T-cell (primary cell): ENCODE results near the gene OR8D2. TPM values are rescaled to one million over a fixed set of nuclear protein-coding genes. Genes with fewer than 3 reads are reported as not detected.

Experiments used
- ATAC-seq, 4 experiments: fragments of 200-7000 bp in 3 of 4; fragments of 150-1000 bp in 1 of 4; cut with Tn5 transposase; replicated peaks in 1 of 4; 1 replicate in 3 of 4; 2 replicates in 1 of 4; pipeline ENCODE4 v1.10.0; 2021; ENCODE audit warnings: moderate library complexity in 3 of 4, mild to moderate bottlenecking in 2 of 4, moderate number of reproducible peaks in 1 of 4
- CTCF ChIA-PET, 2 donors: fragments of 300-600 bp; sonication (Branson Sonifier 250); formaldehyde crosslinking; loops; one replicate each; lab custom pipeline; 2022; ENCODE audit warnings: antibody characterized with exemption in 2 of 2; lab: Charles Lee
- POLR2A ChIA-PET, 2 donors: fragments of 300-600 bp; sonication (Branson Sonifier 250); formaldehyde crosslinking; loops; one replicate each; lab custom pipeline; 2022; ENCODE audit warnings: antibody characterized with exemption in 2 of 2; lab: Charles Lee
- DNase-seq, 35 experiments: peaks; one replicate each; pipeline versions ENCODE4 v3.0.0 to v3.0.0-alpha.2; 2013 to 2023
- H3K27ac ChIP-seq: one replicate; pipeline ENCODE4 v1.5.1; 2013; ENCODE audit warnings: low read length
- H3K27me3 ChIP-seq, 2 experiments: replicated peaks in 1 of 2; 1 replicate in 1 of 2; 2 replicates in 1 of 2; pipeline versions ENCODE4 v1.6.1 to v1.7.0; 2013; ENCODE audit warnings: low read length in 1 of 2, mixed read lengths in 1 of 2; ENCODE audit not compliant: control insufficient read depth in 2 of 2, insufficient read depth in 2 of 2; ENCODE audit errors: extremely low read depth in 1 of 2
- H3K36me3 ChIP-seq, 2 donors: 1 replicate in 1 of 2; 2 replicates in 1 of 2; pipeline versions ENCODE4 v1.6.1 to v1.7.0; 2013; ENCODE audit warnings: low read length in 1 of 2; ENCODE audit not compliant: control insufficient read depth in 2 of 2, insufficient read depth in 1 of 2; ENCODE audit errors: extremely low read depth in 1 of 2
- H3K4me1 ChIP-seq, 2 experiments: 1 replicate in 1 of 2; 2 replicates in 1 of 2; pipeline versions ENCODE4 v1.6.1 to v1.7.0; 2013; ENCODE audit warnings: low read length in 2 of 2, mixed read lengths in 1 of 2; ENCODE audit not compliant: insufficient read depth in 2 of 2, control insufficient read depth in 1 of 2; ENCODE audit errors: extremely low read depth in 1 of 2
- H3K4me3 ChIP-seq, 2 donors: 1 replicate in 1 of 2; 2 replicates in 1 of 2; pipeline versions ENCODE4 v1.5.1 to v1.7.0; 2013; ENCODE audit warnings: mild to moderate bottlenecking in 2 of 2, low read length in 1 of 2, moderate library complexity in 1 of 2; ENCODE audit not compliant: control insufficient read depth in 1 of 2; ENCODE audit errors: extremely low read depth in 1 of 2
- H3K9me3 ChIP-seq: 2 replicates; pipeline ENCODE4 v1.7.0; 2013
- H3K27ac Mint-ChIP-seq, 2 donors: one replicate each; pipeline ENCODE4 v1.8.0; 2020 to 2021; ENCODE audit warnings: mild to moderate bottlenecking in 2 of 2, mixed read lengths in 2 of 2
- H3K27me3 Mint-ChIP-seq, 2 donors: one replicate each; pipeline ENCODE4 v1.8.0; 2021 to 2022; ENCODE audit warnings: mixed read lengths in 2 of 2
- H3K36me3 Mint-ChIP-seq: one replicate; pipeline ENCODE4 v1.8.0; 2021; ENCODE audit warnings: mixed read lengths
- H3K4me1 Mint-ChIP-seq, 3 donors: one replicate each; pipeline ENCODE4 v1.8.0; 2020 to 2022; ENCODE audit warnings: mixed read lengths in 3 of 3, mild to moderate bottlenecking in 1 of 3
- H3K4me3 Mint-ChIP-seq, 3 donors: one replicate each; pipeline ENCODE4 v1.8.0; 2020 to 2022; ENCODE audit warnings: mild to moderate bottlenecking in 3 of 3, mixed read lengths in 3 of 3, moderate library complexity in 3 of 3
- H3K9me3 Mint-ChIP-seq, 3 donors: one replicate each; pipeline ENCODE4 v1.8.0; 2020 to 2022; ENCODE audit warnings: mixed read lengths in 3 of 3
- WGBS: methylation state at CpG from one replicate; pipeline ENCODE4 v1.1.5; 2013; ENCODE audit warnings: missing lambda C conversion rate; ENCODE audit not compliant: insufficient coverage; 5-methylcytosine and 5-hydroxymethylcytosine counted together
- total RNA-seq, 35 experiments: library from RNA in 6 of 35; stranded (reverse) in 6 of 35; fragments of 120-200 nt in 1 of 35; gene quantifications; one replicate each; pipeline versions ENCODE4 v1.2.1 to v1.2.4 and lab custom pipeline; 2013 to 2026

Gene OR8D2
- total RNA-seq (not detected), total RNA-seq (lab: John Stamatoyannopoulos, UW) (0 reads per million in 29 experiments)
- not detected for total RNA-seq (2013)

GRCh38 chr11:124320097-124320496 lies at the start of gene OR8D2:
Gene OR8D2, minus strand, starts transcription at chr11:124320197. Its CDS starts 0 bp downstream, at chr11:124320197.
- ChIA-PET CTCF (no interaction called here), POLR2A (no interaction called here)
- Histone ChIP-seq H3K4me1 (no peaks in the 10 kb centered on the region), H3K36me3 (no peaks in the 10 kb centered on the region), H3K27ac (no peak within 1 kb of the TSS), H3K4me3 (no peak within 1 kb of the TSS), H3K9me3 (no peaks in the 10 kb centered on the region), H3K27me3 (peaks cover 0 to 4% of the 10 kb centered on the region in 2 experiments)
- DNase-seq (no peak), ATAC-seq (no peak)
- Mint-ChIP-seq H3K36me3 (no peaks in the 10 kb centered on the region), H3K27me3 (peaks cover 10 to 14% of the 10 kb centered on the region in 2 donors), H3K27ac (no peak within 1 kb of the TSS), H3K4me3 (no peak within 1 kb of the TSS), H3K9me3 (peaks cover 0 to 6% (median 0%) of the 10 kb centered on the region in 3 donors), H3K4me1 (no peaks in the 10 kb centered on the region)
- WGBS = no CpG with 5 or more reads among the region's 1 CpG

GRCh38 chr11:124359566-124359965 lies 39.6 kb upstream of the OR8D2 start:
- H3K4me3 Mint-ChIP-seq = no peak overlapping the region
- H3K27ac ChIP-seq = no peak overlapping the region
- H3K36me3 Mint-ChIP-seq = no peaks in the 10 kb centered on the region
- no peaks in the 10 kb centered on the region for H3K4me1 Mint-ChIP-seq
- peaks cover 0 to 5% (median 3%) of the 10 kb centered on the region in 3 donors for H3K9me3 Mint-ChIP-seq
- H3K4me1 ChIP-seq = no peaks in the 10 kb centered on the region
- ChIA-PET CTCF (no interaction called here), POLR2A (no interaction called here)
- no peak overlapping the region for H3K4me3 ChIP-seq
- 60% methylated on average over 1 of the region's 2 CpGs for WGBS
- ATAC-seq = no peak
- no peaks in the 10 kb centered on the region for H3K9me3 ChIP-seq
- DNase-seq = no peak
- H3K27ac Mint-ChIP-seq = no peak overlapping the region
- H3K36me3 ChIP-seq = no peaks in the 10 kb centered on the region
- H3K27me3 Mint-ChIP-seq = peaks cover 1 to 8% of the 10 kb centered on the region in 2 donors
- H3K27me3 ChIP-seq = no peaks in the 10 kb centered on the region

GRCh38 chr11:124346311-124346955 lies 26.4 kb upstream of the OR8D2 start:
- POLR2A ChIA-PET = no interaction called here
- WGBS = 67% methylated on average over 1 of the region's 3 CpGs

GRCh38 chr11:124344346-124344745 lies 24.3 kb upstream of the OR8D2 start:
- no peak overlapping the region for H3K27ac Mint-ChIP-seq
- H3K9me3 Mint-ChIP-seq = peaks cover 0 to 4% (median 1%) of the 10 kb centered on the region in 3 donors
- CTCF ChIA-PET = no interaction called here
- POLR2A ChIA-PET = no interaction called here
- Histone ChIP-seq H3K27me3 (no peaks in the 10 kb centered on the region), H3K36me3 (no peaks in the 10 kb centered on the region), H3K4me1 (no peaks in the 10 kb centered on the region), H3K4me3 (no peak overlapping the region), H3K9me3 (no peaks in the 10 kb centered on the region), H3K27ac (no peak overlapping the region)
- no peaks in the 10 kb centered on the region for H3K36me3 Mint-ChIP-seq
- H3K4me3 Mint-ChIP-seq = no peak overlapping the region
- H3K27me3 Mint-ChIP-seq = peaks cover 4 to 12% of the 10 kb centered on the region in 2 donors
- no CpG with 5 or more reads among the region's 5 CpGs for WGBS
- H3K4me1 Mint-ChIP-seq = no peaks in the 10 kb centered on the region
- DNase-seq (no peak), ATAC-seq (no peak)

More at GRCh38 chr11:124346311-124346955, 26.4 kb upstream of the OR8D2 start:
- no peak for DNase-seq
- Mint-ChIP-seq H3K4me1 (no peaks in the 10 kb centered on the region), H3K9me3 (peaks cover 0 to 9% (median 9%) of the 10 kb centered on the region in 3 donors), H3K4me3 (no peak overlapping the region), H3K27ac (no peak overlapping the region), H3K36me3 (no peaks in the 10 kb centered on the region), H3K27me3 (peaks cover 4 to 12% of the 10 kb centered on the region in 2 donors)
- CTCF ChIA-PET = no interaction called here
- H3K9me3 ChIP-seq = no peaks in the 10 kb centered on the region
- H3K4me3 ChIP-seq = no peak overlapping the region
- H3K4me1 ChIP-seq = no peaks in the 10 kb centered on the region
- no peaks in the 10 kb centered on the region for H3K27me3 ChIP-seq
- no peaks in the 10 kb centered on the region for H3K36me3 ChIP-seq
- no peak for ATAC-seq
- H3K27ac ChIP-seq = no peak overlapping the region

- ChIA-PET CTCF (no interaction called here), POLR2A (no interaction called here)
- Histone ChIP-seq H3K27ac (no peak overlapping the region), H3K4me1 (no peaks in the 10 kb centered on the region), H3K4me3 (no peak overlapping the region), H3K9me3 (no peaks in the 10 kb centered on the region), H3K36me3 (no peaks in the 10 kb centered on the region), H3K27me3 (no peaks in the 10 kb centered on the region)
- peaks cover 2 to 9% of the 10 kb centered on the region in 2 donors for H3K27me3 Mint-ChIP-seq
- no peaks in the 10 kb centered on the region for H3K36me3 Mint-ChIP-seq
- DNase-seq (no peak), ATAC-seq (no peak)
- peaks cover 0 to 3% (median 0%) of the 10 kb centered on the region in 3 donors for H3K9me3 Mint-ChIP-seq
- no peak overlapping the region for H3K4me3 Mint-ChIP-seq
- no peaks in the 10 kb centered on the region for H3K4me1 Mint-ChIP-seq
- 80% methylated on average over 1 of the region's 2 CpGs for WGBS
- no peak overlapping the region for H3K27ac Mint-ChIP-seq
Measured at GRCh38 chr11:124340142-124340447, 20.1 kb upstream of the OR8D2 start.

- ATAC-seq = no peak
- no peak for DNase-seq
- Histone ChIP-seq H3K4me1 (no peaks in the 10 kb centered on the region), H3K27ac (no peak overlapping the region), H3K27me3 (no peaks in the 10 kb centered on the region), H3K9me3 (no peaks in the 10 kb centered on the region), H3K36me3 (no peaks in the 10 kb centered on the region), H3K4me3 (no peak overlapping the region)
- no CpG with 5 or more reads among the region's 6 CpGs for WGBS
- Mint-ChIP-seq H3K4me1 (no peaks in the 10 kb centered on the region), H3K9me3 (peaks cover 0 to 4% (median 0%) of the 10 kb centered on the region in 3 donors), H3K27me3 (peaks cover 0 to 6% of the 10 kb centered on the region in 2 donors), H3K4me3 (no peak overlapping the region), H3K36me3 (no peaks in the 10 kb centered on the region), H3K27ac (no peak overlapping the region)
- CTCF ChIA-PET = no interaction called here
- POLR2A ChIA-PET = no interaction called here
Measured at GRCh38 chr11:124339396-124340141, 19.6 kb upstream of the OR8D2 start.
